Fibroblast of villous mesenchyme (primary cell): ENCODE measurements around the gene NFATC1. TPM values are rescaled to one million over a fixed set of nuclear protein-coding genes. Genes with fewer than 3 reads are reported as not detected.

Experiments
- DNase-seq: peaks from one replicate; pipeline ENCODE4 v3.0.0-alpha.2; 2010; ENCODE audit warnings: low read depth
- H3K4me3 ChIP-seq: 2 replicates; pipeline ENCODE4 v1.5.1; 2011; ENCODE audit warnings: low read depth, mild to moderate bottlenecking, low read length
- CTCF ChIP-seq: IDR thresholded peaks from 2 replicates; pipeline ENCODE4 v1.5.1; 2012; ENCODE audit warnings: low read depth, mild to moderate bottlenecking, low read length; ENCODE audit not compliant: insufficient read depth
- total RNA-seq: library from RNA; depleted of rRNA; stranded (reverse); fragments of >200 nt; gene quantifications from 2 replicates; pipeline ENCODE4 v1.2.3, GENCODE V29; 2012

Gene NFATC1
- total RNA-seq, 1 donor, result 0.43 TPM

DNA sequence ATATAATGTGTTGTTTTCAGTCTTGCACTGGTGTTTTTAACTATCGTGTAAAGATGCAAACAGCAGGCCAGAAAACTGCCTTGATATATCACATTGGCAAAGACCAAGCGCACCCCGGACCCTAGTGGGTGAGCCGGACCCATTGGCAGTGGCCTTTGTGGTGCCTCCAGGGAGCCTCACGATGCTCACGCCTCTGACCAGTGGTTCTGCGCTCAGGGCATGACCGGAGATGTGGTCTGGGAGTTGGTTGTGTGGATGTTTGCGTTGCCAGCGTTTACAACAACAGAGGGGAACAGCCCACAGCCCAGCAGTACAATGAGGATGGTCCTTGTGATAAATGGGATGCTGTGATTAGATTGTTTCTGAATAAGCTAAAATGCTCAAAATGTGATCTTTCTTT is 32.6 kb downstream of the NFATC1 start:
- TF ChIP-seq CTCF, result no peak
- H3K4me3 ChIP-seq, result no peak overlapping the region
- DNase-seq, result no peak

- no peak overlapping the region for H3K4me3 ChIP-seq
- no peak for DNase-seq
- TF ChIP-seq CTCF, result no peak
Observed at GRCh38 chr18:79429381-79429780, 33.7 kb downstream of the NFATC1 start.

DNA sequence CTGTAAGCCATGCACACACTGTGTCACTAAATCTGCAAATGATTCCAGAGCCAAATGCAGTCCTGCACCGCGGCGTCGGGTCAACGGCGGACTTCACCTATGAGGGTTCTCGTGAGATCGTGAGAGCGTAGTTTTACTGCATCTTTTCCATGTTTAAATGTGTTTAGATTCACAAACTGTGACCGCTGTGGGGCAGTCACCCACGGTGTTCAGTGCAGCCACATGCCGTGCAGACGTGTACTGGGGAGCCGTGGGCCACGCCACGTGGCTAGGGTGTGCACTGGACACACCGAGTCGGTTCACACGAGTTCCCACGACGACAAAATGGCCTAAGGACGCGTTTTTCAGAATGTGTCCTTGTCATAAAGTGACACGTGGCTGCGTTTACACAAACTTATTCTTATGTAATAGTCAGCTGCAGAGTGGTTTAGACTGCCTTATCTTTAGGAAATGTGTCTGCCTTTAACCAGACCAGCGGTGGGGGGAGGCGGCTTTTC is 34.1 kb downstream of the NFATC1 start:
- DNase-seq, result peak; percentile 49
- TF ChIP-seq CTCF, result no peak
- no peak overlapping the region for H3K4me3 ChIP-seq

GRCh38 chr18:79432376-79433120 is 36.8 kb downstream of the NFATC1 start:
- no peak overlapping the region for H3K4me3 ChIP-seq
- DNase-seq, result no peak
- no peak for TF ChIP-seq CTCF

GRCh38 chr18:79433431-79433830 is 37.7 kb downstream of the NFATC1 start:
- no peak overlapping the region for H3K4me3 ChIP-seq
- no peak for TF ChIP-seq CTCF
- DNase-seq, result no peak

DNA sequence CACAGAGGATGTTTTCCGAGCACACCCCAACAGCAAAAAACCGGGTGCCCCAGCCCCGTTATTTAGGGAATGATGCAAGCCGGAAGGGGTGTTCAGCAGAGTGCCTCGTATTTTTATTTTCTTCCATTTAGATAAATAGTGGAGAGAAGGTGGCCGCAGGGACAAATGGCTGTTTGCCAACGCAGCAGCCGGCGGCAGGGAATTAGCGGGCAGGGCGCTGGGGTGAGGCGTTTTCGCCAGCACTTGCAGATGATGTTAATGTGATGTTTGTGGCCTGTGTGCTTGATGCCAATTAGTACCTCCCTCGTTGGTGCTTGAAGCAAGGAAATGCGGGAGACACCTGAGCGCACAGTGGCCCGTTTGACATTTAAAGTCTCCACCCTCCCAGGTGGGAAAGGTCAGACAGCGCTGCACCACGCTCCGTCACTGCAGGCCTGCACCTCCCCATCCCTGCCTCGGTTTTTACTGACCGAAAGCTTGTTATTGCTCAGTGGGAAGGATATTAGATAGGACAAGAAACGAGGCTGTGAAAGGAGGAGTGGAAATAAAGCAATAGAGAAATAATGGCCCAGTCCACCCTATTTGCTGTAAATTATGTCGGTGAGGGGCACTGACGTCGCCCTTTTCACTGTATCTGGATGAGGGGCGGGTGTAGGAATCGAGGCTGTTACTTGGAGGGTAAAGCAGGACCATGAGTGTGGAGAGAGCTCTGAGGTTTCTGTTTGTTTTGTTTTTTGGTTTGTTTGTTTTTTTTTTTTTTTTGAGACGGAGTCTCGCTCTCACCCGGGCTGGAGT is 39.1 kb downstream of the NFATC1 start:
- TF ChIP-seq CTCF, result no peak
- no peak for DNase-seq
- H3K4me3 ChIP-seq, result no peak overlapping the region
